Inflammatory macrophage (primary cell): ENCODE measurements around the gene CEP97.
"Not testable (repeated sequence)": the region's sequence is repeated elsewhere in the genome, so short reads cannot be mapped to it uniquely, and the experiment has no call there.

Source experiments
- DNase-seq, 2 donors: peaks; one replicate each; pipeline ENCODE4 v3.0.0-alpha.2; 2020 to 2022

CEP97 gene

GRCh38 chr3:101701696-101702634 is 22.4 kb upstream of the CEP97 start:
- no peak for DNase-seq

- no peak for DNase-seq
These were observed 21.7 kb upstream of the CEP97 start for GRCh38 chr3:101702726-101703125.

GRCh38 chr3:101703169-101703568 is 21.2 kb upstream of the CEP97 start:
- DNase-seq: no peak

- DNase-seq: not testable (repeated sequence)
These were observed 19.8 kb upstream of the CEP97 start for GRCh38 chr3:101704639-101705038.

GRCh38 chr3:101709126-101709525 is 15.3 kb upstream of the CEP97 start:
- DNase-seq: no peak

GRCh38 chr3:101718455-101718854 is 6.0 kb upstream of the CEP97 start:
- DNase-seq: no peak

- DNase-seq: peak in 1 of 2 donors; percentile 73
These were observed 4.7 kb upstream of the CEP97 start for GRCh38 chr3:101719604-101720185.

GRCh38 chr3:101720851-101721840 is 3.3 kb upstream of the CEP97 start:
- no peak for DNase-seq

- peak in 1 of 2 donors; percentile 13 for DNase-seq
These were observed 1.8 kb upstream of the CEP97 start for GRCh38 chr3:101722394-101723173.

GRCh38 chr3:101725194-101725889 is 928 bp downstream of the CEP97 start:
- no peak for DNase-seq

GRCh38 chr3:101725890-101726275 is 1.5 kb downstream of the CEP97 start:
- DNase-seq: no peak

- no peak for DNase-seq
These were observed 5.2 kb downstream of the CEP97 start for GRCh38 chr3:101729586-101729985.

GRCh38 chr3:101730839-101731238 is 6.4 kb downstream of the CEP97 start:
- DNase-seq: no peak

GRCh38 chr3:101732240-101732641 is 7.8 kb downstream of the CEP97 start:
- DNase-seq: no peak

GRCh38 chr3:101735833-101736232 is 11.4 kb downstream of the CEP97 start:
- DNase-seq: no peak

GRCh38 chr3:101741914-101742313 is 17.5 kb downstream of the CEP97 start:
- peak in 1 of 2 donors; percentile 20 for DNase-seq

GRCh38 chr3:101744811-101745210 is 20.4 kb downstream of the CEP97 start:
- DNase-seq: no peak

GRCh38 chr3:101745934-101746333 is 21.5 kb downstream of the CEP97 start:
- not testable (repeated sequence) for DNase-seq

GRCh38 chr3:101753386-101754113 is 29.1 kb downstream of the CEP97 start:
- DNase-seq: not testable (repeated sequence)

GRCh38 chr3:101758224-101758623 is 33.8 kb downstream of the CEP97 start:
- no peak for DNase-seq
